ENCODE data around the gene TMEM213.
A peak's percentile ranks its signal among the peaks of the same experiment; 100 is the strongest.

Gene TMEM213

GRCh38 chr7:138854115-138854645 is 56.4 kb downstream of the TMEM213 start:
- no peak for TF ChIP-seq CTCF (IDR thresholded peaks at IDR 0.05; ENCODE audit: insufficient read depth, low read depth, low read length, missing control alignments)
- H3K4me3 ChIP-seq (ENCODE audit: low read length): no peak overlapping the region
- DNase-seq (ENCODE audit: low read depth): peak; percentile 67

GRCh38 chr7:138857728-138858127 is 59.9 kb downstream of the TMEM213 start:
- no peak for TF ChIP-seq CTCF (IDR thresholded peaks at IDR 0.05; ENCODE audit: insufficient read depth, low read depth, low read length, missing control alignments)
- no peak overlapping the region for H3K4me3 ChIP-seq (ENCODE audit: low read length)
- no peak for DNase-seq (ENCODE audit: low read depth)

DNA sequence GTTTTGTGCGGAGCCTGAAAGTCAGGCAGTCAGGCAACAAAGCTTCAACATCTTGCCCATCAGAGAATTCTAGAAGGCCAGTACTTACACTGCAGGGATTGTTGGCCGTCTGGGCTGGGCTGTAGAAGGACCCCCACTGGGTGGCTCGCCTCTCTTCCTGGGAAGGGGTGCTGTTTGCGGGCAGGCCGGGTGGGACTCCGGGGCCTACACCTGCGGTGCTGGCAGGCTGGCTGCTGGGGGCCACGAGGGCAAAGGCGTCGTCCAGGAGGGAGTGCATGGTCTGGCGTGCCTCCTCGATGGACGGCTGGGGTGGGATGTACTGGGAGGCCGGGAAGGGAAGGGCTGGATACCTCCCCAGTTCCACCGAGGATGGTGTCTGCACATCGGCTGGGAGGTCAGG is 63.3 kb downstream of the TMEM213 start:
- TF ChIP-seq CTCF (IDR thresholded peaks at IDR 0.05; ENCODE audit: insufficient read depth, low read depth, low read length, missing control alignments): no peak
- H3K4me3 ChIP-seq (ENCODE audit: low read length): no peak overlapping the region
- no peak for DNase-seq (ENCODE audit: low read depth)

GRCh38 chr7:138863931-138864330 is 66.1 kb downstream of the TMEM213 start:
- DNase-seq (ENCODE audit: low read depth): no peak
- no peak overlapping the region for H3K4me3 ChIP-seq (ENCODE audit: low read length)
- no peak for TF ChIP-seq CTCF (IDR thresholded peaks at IDR 0.05; ENCODE audit: insufficient read depth, low read depth, low read length, missing control alignments)

DNA sequence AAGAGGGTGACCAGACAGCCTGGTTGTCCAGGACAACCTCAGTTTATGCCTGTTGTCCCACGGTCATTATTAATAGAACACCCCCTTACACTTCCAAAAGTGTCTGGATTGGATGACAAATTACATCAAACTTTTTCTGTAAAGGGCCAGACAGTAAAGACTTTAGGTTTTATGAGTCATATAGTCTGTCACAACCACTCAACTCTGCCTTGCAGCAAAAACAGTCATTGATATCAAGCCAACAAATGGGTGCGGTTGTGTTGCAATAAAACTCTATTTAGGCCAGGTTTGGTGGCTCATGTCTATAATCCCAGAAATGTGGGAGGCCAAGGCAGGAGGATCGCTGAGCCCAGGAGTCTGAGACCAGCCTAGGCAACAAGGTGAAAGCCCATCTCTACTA is 66.9 kb downstream of the TMEM213 start:
- DNase-seq (ENCODE audit: low read depth): peak; percentile 95
- no peak overlapping the region for H3K4me3 ChIP-seq (ENCODE audit: low read length)
- no peak for TF ChIP-seq CTCF (IDR thresholded peaks at IDR 0.05; ENCODE audit: insufficient read depth, low read depth, low read length, missing control alignments)

GRCh38 chr7:138865843-138866242 is 68.0 kb downstream of the TMEM213 start:
- TF ChIP-seq CTCF (IDR thresholded peaks at IDR 0.05; ENCODE audit: insufficient read depth, low read depth, low read length, missing control alignments): peak; percentile 54
- peak; percentile 34 for DNase-seq (ENCODE audit: low read depth)
- no peak overlapping the region for H3K4me3 ChIP-seq (ENCODE audit: low read length)

DNA sequence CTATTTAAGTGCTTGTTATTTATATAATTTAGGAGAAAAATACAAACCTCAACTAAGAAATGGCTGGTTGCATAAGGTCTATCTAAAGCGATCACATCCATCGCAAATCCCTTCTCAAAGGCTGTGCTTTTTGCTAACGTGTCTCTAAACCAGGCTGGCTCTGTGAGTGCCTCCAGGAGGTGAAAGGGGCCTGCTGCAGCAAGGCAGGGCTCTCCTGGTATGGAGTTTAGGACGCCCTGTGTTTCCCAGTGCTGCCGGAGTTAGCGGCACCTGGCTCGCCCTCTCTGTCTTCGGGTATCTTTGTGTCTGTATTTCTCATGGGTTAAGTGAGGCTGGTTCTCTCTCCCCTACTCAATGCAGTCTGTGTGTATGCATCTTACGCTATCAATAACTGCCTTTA is 68.6 kb downstream of the TMEM213 start:
- DNase-seq (ENCODE audit: low read depth): no peak
- no peak for TF ChIP-seq CTCF (IDR thresholded peaks at IDR 0.05; ENCODE audit: insufficient read depth, low read depth, low read length, missing control alignments)
- no peak overlapping the region for H3K4me3 ChIP-seq (ENCODE audit: low read length)
